Peyer's patch (tissue), 4 donors: ENCODE results near the gene ARHGAP5.

Experiments used
- CTCF ChIP-seq, 6 experiments: fragments of 450-650 bp in 4 of 6; fragments of 200-600 bp in 2 of 6; sonication (generic) in 1 of 6; IDR thresholded peaks; one replicate each; pipeline ENCODE4 v1.5.1; 2017 to 2019; ENCODE audit warnings: antibody characterized with exemption in 6 of 6, mild to moderate bottlenecking in 3 of 6, moderate library complexity in 1 of 6
- POLR2A ChIP-seq, 2 donors: fragments of 450-650 bp; IDR thresholded peaks; one replicate each; pipeline ENCODE4 v1.5.1; 2017; ENCODE audit warnings: antibody characterized with exemption in 2 of 2, mild to moderate bottlenecking in 2 of 2, moderate library complexity in 2 of 2

- TF ChIP-seq CTCF (IDR thresholded peaks at IDR 0.05) (no peak), POLR2A (IDR thresholded peaks at IDR 0.05) (no peak)
These were observed 10.8 kb downstream of the ARHGAP5 start for GRCh38 chr14:32087907-32088306.
